Measurements from ENCODE around the gene CADPS. TPM values are rescaled to one million over a fixed set of nuclear protein-coding genes. Genes with fewer than 3 reads are reported as not detected.

CADPS gene
- total and polyA plus RNA-seq, 12 donors = 1.4 to 36.6 (median 21.6) TPM

GRCh38 chr3:62605413-62606068, 269.7 kb downstream of the CADPS start:
- WGBS, 2 donors = 48 to 55% methylated on average over 3 of the region's 3 CpGs
- TF ChIP-seq CTCF (IDR thresholded peaks at IDR 0.05) = no peak
- H3K4me3 ChIP-seq = no peak overlapping the region

GRCh38 chr3:62604751-62605351, 270.4 kb downstream of the CADPS start:
- no peaks in the 10 kb centered on the region for H3K27me3 ChIP-seq
- no peak for TF ChIP-seq CTCF (IDR thresholded peaks at IDR 0.05)
- no peaks in the 10 kb centered on the region for H3K36me3 ChIP-seq
- no peak overlapping the region for H3K27ac ChIP-seq
- WGBS, 2 donors = 89 to 90% methylated on average over 1 of the region's 1 CpG
- no peak for ATAC-seq
- no peak for DNase-seq
- peaks cover 0 to 18% (median 7%) of the 10 kb centered on the region in 9 donors for H3K4me1 ChIP-seq
- intact Hi-C loops (cut with DNase I) = no loop called here
- no peaks in the 10 kb centered on the region for H3K9me3 ChIP-seq
- H3K4me3 ChIP-seq = no peak overlapping the region

More at GRCh38 chr3:62605413-62606068, 269.7 kb downstream of the CADPS start:
- no peak for DNase-seq
- intact Hi-C loops (cut with DNase I) = no loop called here
- H3K27me3 ChIP-seq = no peaks in the 10 kb centered on the region
- H3K36me3 ChIP-seq = no peaks in the 10 kb centered on the region
- H3K4me1 ChIP-seq = peaks cover 0 to 18% (median 7%) of the 10 kb centered on the region in 9 donors
- no peaks in the 10 kb centered on the region for H3K9me3 ChIP-seq
- no peak for ATAC-seq
- H3K27ac ChIP-seq = no peak overlapping the region

- DNase-seq (no peak), ATAC-seq (no peak)
- H3K36me3 ChIP-seq = no peaks in the 10 kb centered on the region
- H3K4me1 ChIP-seq = peaks cover 0 to 18% (median 7%) of the 10 kb centered on the region in 9 donors
- H3K9me3 ChIP-seq = no peaks in the 10 kb centered on the region
- H3K4me3 ChIP-seq = no peak overlapping the region
- 65 to 68% methylated on average over 2 of the region's 2 CpGs for WGBS, 2 donors
- no peak overlapping the region for H3K27ac ChIP-seq
- H3K27me3 ChIP-seq = no peaks in the 10 kb centered on the region
- TF ChIP-seq CTCF (IDR thresholded peaks at IDR 0.05) = no peak
- intact Hi-C loops (cut with DNase I) = no loop called here
Measured at GRCh38 chr3:62604298-62604697, 270.9 kb downstream of the CADPS start.

GRCh38 chr3:62602987-62603386, 272.2 kb downstream of the CADPS start:
- WGBS, 2 donors = 75 to 85% methylated on average over 3 of the region's 3 CpGs
- no peak for TF ChIP-seq CTCF (IDR thresholded peaks at IDR 0.05)
- no peak overlapping the region for H3K27ac ChIP-seq
- H3K27me3 ChIP-seq = no peaks in the 10 kb centered on the region
- no peak for ATAC-seq
- peaks cover 0 to 16% (median 7%) of the 10 kb centered on the region in 9 donors for H3K4me1 ChIP-seq
- DNase-seq = no peak
- no peak overlapping the region for H3K4me3 ChIP-seq
- H3K9me3 ChIP-seq = no peaks in the 10 kb centered on the region
- intact Hi-C loops (cut with DNase I) = no loop called here
- no peaks in the 10 kb centered on the region for H3K36me3 ChIP-seq
